ENCODE results near the gene PTP4A1. TPM values are rescaled to one million over a fixed set of nuclear protein-coding genes. Genes with fewer than 3 reads are reported as not detected.
A peak's percentile ranks its signal among the peaks of the same experiment; 100 is the strongest.
"Not testable (repeated sequence)": the region's sequence is repeated elsewhere in the genome, so short reads cannot be mapped to it uniquely, and the experiment has no call there.

PTP4A1 gene
- polyA plus RNA-seq: 10 to 100 TPM; 56.5 to 88.9 (median 60.6) TPM

GRCh38 chr6:63572044-63572746 is at the start of gene PTP4A1, which contains the start of gene LOC128125822:
PTP4A1 (plus strand) TSS chr6:63572480; CDS start chr6:63576881, 4,401 bp downstream.
LOC128125822 (plus strand) TSS chr6:63572480.
- DNase-seq: peak; percentile 96 to 97 (median 97)
- Mint-ChIP-seq H3K27ac (peak within 1 kb of the TSS; percentile 92 to 98 (median 97)), H3K4me1 (peaks cover 30 to 37% of the 10 kb centered on the region in 2 donors), H3K9me3 (no peaks in the 10 kb centered on the region), H3K4me3 (peak within 1 kb of the TSS; percentile 77 to 95 (median 93)), H3K27me3 (ENCODE audit: low read depth in 3 of 3) (peaks cover 12 to 21% (median 20%) of the 10 kb centered on the region in 3 donors), H3K36me3 (peaks cover 0 to 10% (median 6%) of the 10 kb centered on the region in 3 donors)

DNA sequence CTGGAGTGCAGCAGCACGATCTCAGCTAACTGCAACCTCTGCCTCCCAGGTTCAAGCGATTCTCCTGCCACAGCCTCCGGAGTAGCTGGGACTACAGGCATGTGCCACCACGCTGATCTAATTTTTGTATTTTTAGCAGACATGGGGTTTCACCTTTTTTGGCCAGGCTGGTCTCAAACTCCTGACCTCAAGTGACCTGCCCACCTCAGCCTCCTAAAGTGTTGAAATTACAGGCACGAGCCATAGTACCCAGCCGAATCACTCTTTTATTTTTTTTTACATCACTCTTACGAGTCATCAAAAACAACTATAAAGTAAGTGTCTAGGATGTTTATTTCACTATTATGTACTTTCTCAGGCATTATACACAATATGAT is 49.4 kb upstream of the PTP4A1 start:
- not testable (repeated sequence) for DNase-seq; H3K9me3 Mint-ChIP-seq; H3K27me3 Mint-ChIP-seq (ENCODE audit: low read depth in 3 of 3); H3K4me1 Mint-ChIP-seq; H3K36me3 Mint-ChIP-seq; H3K4me3 Mint-ChIP-seq; H3K27ac Mint-ChIP-seq

DNA sequence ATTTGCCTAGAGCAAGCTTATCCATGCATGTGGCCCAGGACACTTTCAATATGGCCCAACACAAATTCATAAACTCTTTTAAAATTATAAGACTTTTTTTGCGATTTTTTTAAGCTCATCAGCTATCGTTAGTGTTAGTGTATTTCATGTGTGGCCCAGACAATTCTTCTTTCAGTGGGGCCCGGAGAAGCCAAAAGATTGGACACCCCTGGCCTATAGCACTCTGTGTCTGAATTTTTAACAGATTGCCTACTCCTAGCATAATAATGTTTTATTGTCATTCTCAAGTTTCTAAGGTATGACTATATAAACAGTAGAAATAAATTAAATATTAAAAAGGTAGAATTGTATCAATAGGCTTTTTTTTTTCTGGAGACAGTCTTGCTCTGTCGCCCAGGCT is 48.6 kb upstream of the PTP4A1 start:
- no peak overlapping the region for H3K27ac Mint-ChIP-seq
- no peaks in the 10 kb centered on the region for H3K36me3 Mint-ChIP-seq
- H3K4me1 Mint-ChIP-seq: peaks cover 0 to 2% of the 10 kb centered on the region in 2 donors
- H3K9me3 Mint-ChIP-seq: no peaks in the 10 kb centered on the region
- H3K4me3 Mint-ChIP-seq: no peak overlapping the region
- peaks cover 0 to 7% (median 2%) of the 10 kb centered on the region in 3 donors for H3K27me3 Mint-ChIP-seq (ENCODE audit: low read depth in 3 of 3)
- no peak for DNase-seq

DNA sequence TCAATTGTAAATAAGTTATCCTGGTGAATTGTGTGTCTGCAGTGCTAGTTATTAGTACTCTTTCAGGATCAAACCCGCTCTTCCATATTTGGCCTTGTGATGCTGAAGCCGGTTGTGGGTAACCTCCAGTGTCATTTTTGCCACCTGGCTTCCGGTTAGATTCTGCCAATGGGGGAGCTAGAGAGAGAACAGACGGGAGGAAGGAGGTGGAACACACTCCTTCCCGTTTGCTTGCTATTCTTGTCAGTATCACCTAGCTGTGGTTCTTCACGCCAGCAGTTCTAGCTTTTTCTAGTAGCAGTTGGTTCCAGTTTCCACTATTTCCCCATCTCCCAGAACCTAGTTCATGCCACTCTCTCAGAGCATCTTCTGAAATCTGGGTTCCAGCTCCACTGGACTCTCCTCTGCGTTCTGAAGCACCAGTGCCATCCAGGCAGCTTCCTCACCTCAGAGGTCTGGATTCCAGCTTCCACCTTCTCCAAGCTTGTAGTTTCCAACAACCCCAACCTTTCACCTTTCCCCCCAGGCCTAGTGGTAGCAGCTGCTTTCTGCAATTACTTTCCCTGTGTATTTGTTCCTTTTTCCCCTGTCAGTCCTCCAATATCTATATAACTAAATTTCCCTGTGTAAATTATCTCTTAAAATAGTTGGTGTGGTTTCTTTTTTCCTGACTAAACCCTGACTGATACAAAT is 46.9 kb upstream of the PTP4A1 start:
- Mint-ChIP-seq H3K27me3 (ENCODE audit: low read depth in 3 of 3) (peaks cover 0 to 7% (median 2%) of the 10 kb centered on the region in 3 donors), H3K27ac (peak overlapping the region in 1 of 6 donors; percentile 1)
- DNase-seq: no peak

DNA sequence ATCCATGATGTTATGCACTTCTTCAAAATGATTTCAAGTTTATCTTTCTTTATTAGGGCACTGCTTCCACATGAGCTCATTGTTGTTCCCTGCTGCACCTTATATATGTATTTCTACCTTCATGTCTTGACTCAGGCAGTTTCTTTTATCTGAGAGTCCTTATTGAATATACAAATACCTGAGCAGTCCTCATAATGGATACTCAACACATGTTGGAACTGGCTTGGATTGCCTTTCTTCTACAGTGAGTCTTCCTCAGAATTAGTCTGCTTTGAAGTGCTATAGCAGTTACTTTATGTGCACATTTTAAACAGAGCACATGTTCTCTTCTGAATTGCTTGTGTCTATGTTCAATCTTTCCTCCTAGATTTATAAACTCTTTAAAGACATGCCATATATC is 45.3 kb upstream of the PTP4A1 start:
- Mint-ChIP-seq H3K36me3 (no peaks in the 10 kb centered on the region), H3K4me3 (no peak overlapping the region), H3K9me3 (no peaks in the 10 kb centered on the region), H3K27ac (no peak overlapping the region), H3K4me1 (peaks cover 0 to 2% of the 10 kb centered on the region in 2 donors), H3K27me3 (ENCODE audit: low read depth in 3 of 3) (peaks cover 0 to 6% (median 2%) of the 10 kb centered on the region in 3 donors)
- DNase-seq: no peak

More for the DNA sequence above, 46.9 kb upstream of the PTP4A1 start:
- H3K4me1 Mint-ChIP-seq: peaks cover 0 to 2% of the 10 kb centered on the region in 2 donors
- H3K4me3 Mint-ChIP-seq: no peak overlapping the region
- no peaks in the 10 kb centered on the region for H3K9me3 Mint-ChIP-seq
- no peaks in the 10 kb centered on the region for H3K36me3 Mint-ChIP-seq

DNA sequence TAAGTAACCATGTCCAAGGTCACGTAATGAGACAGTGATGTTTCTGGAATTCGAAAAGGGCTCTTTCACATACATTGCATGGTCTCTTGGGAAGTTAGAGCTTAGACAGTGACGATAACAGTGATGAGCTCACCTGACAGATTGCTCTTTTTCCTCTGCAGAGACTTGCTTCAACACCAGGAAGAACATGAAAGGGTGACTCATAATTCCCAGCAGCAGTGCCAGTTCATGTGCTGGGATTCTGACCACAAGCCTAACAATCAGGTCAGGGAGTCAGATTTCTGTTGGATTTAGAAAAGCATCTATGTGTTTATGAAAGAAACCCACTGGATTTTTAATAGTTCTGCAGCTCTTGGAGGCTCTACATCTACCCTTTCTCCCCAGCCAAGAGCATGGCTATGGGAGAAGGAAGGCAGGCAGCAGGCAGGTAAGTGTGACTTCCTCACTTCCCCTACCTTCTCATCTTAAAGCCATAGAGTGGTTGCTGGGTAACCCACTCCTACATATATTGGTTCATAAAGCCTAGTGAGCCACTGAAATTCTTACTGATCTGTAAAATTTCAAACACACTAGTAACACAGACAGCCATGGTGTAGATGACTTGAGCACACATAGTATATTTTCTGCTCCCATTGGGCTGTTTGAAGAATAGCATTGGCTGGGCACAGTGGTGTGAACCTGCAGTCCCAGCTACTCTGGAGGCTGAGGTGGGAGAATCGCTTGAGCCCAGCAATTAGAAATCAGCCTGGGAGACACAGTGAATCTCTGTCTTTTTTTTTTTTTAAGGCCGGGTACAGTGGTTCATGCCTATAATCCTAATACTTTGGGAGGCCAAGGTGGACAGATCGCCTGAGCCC is 44.4 kb upstream of the PTP4A1 start:
- Mint-ChIP-seq H3K9me3 (no peaks in the 10 kb centered on the region), H3K27ac (no peak overlapping the region), H3K27me3 (ENCODE audit: low read depth in 3 of 3) (peaks cover 1 to 5% (median 3%) of the 10 kb centered on the region in 3 donors), H3K4me1 (peaks cover 0 to 2% of the 10 kb centered on the region in 2 donors), H3K36me3 (no peaks in the 10 kb centered on the region), H3K4me3 (no peak overlapping the region)
- DNase-seq: no peak

DNA sequence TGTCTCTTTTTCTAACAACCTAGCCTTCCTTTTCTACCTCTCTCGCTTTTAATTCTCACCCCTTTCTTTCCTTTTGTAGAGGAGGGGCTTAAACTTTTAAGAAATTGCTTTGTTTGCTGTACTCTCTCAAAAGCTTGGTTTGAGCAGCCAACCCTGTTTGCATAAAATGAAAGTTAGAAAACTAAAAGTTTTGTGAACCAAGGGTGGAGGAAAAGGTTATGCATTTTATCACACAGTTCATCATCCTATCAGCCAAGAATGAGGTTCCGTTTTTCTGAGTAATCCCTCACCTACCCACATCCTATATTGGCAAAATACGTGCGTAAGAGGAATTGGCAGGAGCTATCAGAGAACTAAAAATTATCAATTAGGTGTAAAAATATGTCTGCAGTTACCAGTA is 42.8 kb upstream of the PTP4A1 start:
- no peak for DNase-seq
- Mint-ChIP-seq H3K27me3 (ENCODE audit: low read depth in 3 of 3) (peaks cover 2 to 6% (median 5%) of the 10 kb centered on the region in 3 donors), H3K36me3 (no peaks in the 10 kb centered on the region), H3K27ac (no peak overlapping the region), H3K4me3 (no peak overlapping the region), H3K4me1 (peaks cover 0 to 2% of the 10 kb centered on the region in 2 donors), H3K9me3 (no peaks in the 10 kb centered on the region)

DNA sequence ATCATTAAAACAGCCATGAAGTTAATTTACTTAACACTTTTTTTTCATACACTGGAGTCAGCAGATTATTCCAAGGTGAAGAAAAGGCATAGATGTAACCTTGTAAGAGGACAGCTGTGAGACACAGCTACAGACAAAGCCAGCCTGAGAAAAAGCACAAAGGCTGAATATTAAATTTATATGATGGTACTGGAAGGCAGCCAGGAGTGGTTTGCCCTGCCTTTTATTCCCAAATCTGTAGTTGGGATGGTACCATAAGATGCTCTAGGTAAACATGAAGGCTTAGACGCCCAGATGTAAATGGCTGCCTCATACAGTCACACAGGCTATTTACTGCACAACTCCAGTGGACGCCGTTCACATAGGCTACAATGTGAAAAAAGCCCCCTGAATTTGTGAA is 42.1 kb upstream of the PTP4A1 start:
- Mint-ChIP-seq H3K27ac (no peak overlapping the region), H3K36me3 (no peaks in the 10 kb centered on the region), H3K4me3 (no peak overlapping the region), H3K9me3 (no peaks in the 10 kb centered on the region), H3K4me1 (peaks cover 0 to under 1% of the 10 kb centered on the region in 2 donors), H3K27me3 (ENCODE audit: low read depth in 3 of 3) (peaks cover 2 to 6% (median 4%) of the 10 kb centered on the region in 3 donors)
- no peak for DNase-seq

GRCh38 chr6:63530991-63531390 is 41.3 kb upstream of the PTP4A1 start:
- Mint-ChIP-seq H3K36me3 (no peaks in the 10 kb centered on the region), H3K27me3 (ENCODE audit: low read depth in 3 of 3) (peaks cover 0 to 8% (median 2%) of the 10 kb centered on the region in 3 donors), H3K27ac (no peak overlapping the region), H3K4me1 (no peaks in the 10 kb centered on the region), H3K9me3 (no peaks in the 10 kb centered on the region), H3K4me3 (no peak overlapping the region)
- no peak for DNase-seq

GRCh38 chr6:63533026-63533425 is 39.3 kb upstream of the PTP4A1 start:
- Mint-ChIP-seq H3K36me3 (no peaks in the 10 kb centered on the region), H3K4me3 (no peak overlapping the region), H3K4me1 (peaks cover 3 to 4% of the 10 kb centered on the region in 2 donors), H3K27ac (no peak overlapping the region), H3K27me3 (ENCODE audit: low read depth in 3 of 3) (peaks cover 0 to 8% (median 6%) of the 10 kb centered on the region in 3 donors), H3K9me3 (no peaks in the 10 kb centered on the region)
- no peak for DNase-seq

DNA sequence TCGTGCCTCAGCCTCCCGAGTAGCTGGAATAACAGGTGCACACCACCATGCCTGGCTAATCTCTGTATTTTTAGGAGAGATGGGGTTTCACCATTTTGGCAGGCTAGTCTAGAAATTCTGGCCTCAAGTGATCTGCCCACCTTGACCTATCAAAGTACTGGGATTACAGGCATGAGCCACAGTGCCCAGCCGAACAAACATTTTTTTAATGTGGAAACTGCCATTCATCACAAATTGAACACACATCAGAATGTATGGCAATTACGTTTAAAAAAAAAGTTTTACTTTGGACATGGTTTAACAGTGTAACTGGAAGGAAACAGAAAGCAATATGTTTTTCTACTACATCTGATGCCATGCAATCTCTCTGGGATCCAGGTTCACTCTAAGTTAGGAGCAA is 38.3 kb upstream of the PTP4A1 start:
- Mint-ChIP-seq H3K4me1 (peaks cover 3 to 4% of the 10 kb centered on the region in 2 donors), H3K27ac (no peak overlapping the region), H3K36me3 (no peaks in the 10 kb centered on the region), H3K9me3 (no peaks in the 10 kb centered on the region), H3K27me3 (ENCODE audit: low read depth in 3 of 3) (peaks cover 0 to 8% (median 6%) of the 10 kb centered on the region in 3 donors), H3K4me3 (no peak overlapping the region)
- DNase-seq: no peak

DNA sequence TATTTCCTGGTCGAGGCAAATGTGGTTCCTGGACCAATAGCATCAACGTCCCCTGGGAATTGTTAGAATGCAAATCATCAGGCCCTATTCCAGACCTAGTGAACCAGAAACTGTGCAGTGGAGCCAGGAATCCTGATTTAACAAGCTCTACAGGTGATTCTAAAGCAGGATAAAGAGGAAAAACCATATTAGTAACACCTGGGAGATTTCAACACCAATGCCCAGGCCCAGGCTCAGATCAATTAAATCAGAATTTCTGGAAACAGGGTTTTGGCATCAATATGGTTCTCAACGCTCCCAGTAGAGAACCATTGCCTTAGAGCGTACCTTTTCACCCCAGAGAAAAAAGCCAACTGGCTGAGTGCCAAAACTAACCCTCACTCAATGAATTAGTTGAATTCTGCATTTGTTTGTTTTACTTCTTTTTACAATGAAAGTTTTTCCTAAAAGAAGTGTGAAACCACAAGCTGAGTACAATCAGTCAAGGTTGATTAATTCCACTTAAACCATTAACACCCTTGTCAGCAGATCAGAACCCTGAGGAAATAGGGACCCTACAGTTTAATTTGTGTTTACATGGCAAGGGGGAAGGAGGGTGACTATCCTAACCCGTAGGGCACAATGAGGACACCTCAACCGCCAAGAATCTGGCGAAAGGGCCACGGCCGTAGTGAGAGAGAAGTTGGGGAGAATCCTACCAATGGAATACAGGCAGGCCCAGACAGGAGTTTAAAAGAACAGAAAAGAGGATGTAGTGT is 34.9 kb upstream of the PTP4A1 start:
- Mint-ChIP-seq H3K4me1 (peaks cover 3 to 4% of the 10 kb centered on the region in 2 donors), H3K27ac (no peak overlapping the region), H3K36me3 (no peaks in the 10 kb centered on the region), H3K9me3 (no peaks in the 10 kb centered on the region), H3K4me3 (no peak overlapping the region), H3K27me3 (ENCODE audit: low read depth in 3 of 3) (peaks cover 2 to 11% (median 10%) of the 10 kb centered on the region in 3 donors)
- no peak for DNase-seq

GRCh38 chr6:63537959-63538300 is 34.4 kb upstream of the PTP4A1 start:
- DNase-seq: no peak
- Mint-ChIP-seq H3K27ac (no peak overlapping the region), H3K4me1 (peaks cover 3 to 4% of the 10 kb centered on the region in 2 donors), H3K27me3 (ENCODE audit: low read depth in 3 of 3) (peaks cover 4 to 12% (median 11%) of the 10 kb centered on the region in 3 donors), H3K9me3 (peaks cover 0 to 2% (median 0%) of the 10 kb centered on the region in 6 donors), H3K36me3 (no peaks in the 10 kb centered on the region), H3K4me3 (no peak overlapping the region)

All from immature natural killer cell (primary cell).